GM19043 (cell line): Measurements from ENCODE around the gene AMPD3.

Source experiments
- ATAC-seq: cut with Tn5 transposase; IDR thresholded peaks from one replicate; pipeline ENCODE4 v1.9.1; 2021; ENCODE audit warnings: low read depth; ENCODE audit not compliant: unreplicated experiment

AMPD3 gene

DNA sequence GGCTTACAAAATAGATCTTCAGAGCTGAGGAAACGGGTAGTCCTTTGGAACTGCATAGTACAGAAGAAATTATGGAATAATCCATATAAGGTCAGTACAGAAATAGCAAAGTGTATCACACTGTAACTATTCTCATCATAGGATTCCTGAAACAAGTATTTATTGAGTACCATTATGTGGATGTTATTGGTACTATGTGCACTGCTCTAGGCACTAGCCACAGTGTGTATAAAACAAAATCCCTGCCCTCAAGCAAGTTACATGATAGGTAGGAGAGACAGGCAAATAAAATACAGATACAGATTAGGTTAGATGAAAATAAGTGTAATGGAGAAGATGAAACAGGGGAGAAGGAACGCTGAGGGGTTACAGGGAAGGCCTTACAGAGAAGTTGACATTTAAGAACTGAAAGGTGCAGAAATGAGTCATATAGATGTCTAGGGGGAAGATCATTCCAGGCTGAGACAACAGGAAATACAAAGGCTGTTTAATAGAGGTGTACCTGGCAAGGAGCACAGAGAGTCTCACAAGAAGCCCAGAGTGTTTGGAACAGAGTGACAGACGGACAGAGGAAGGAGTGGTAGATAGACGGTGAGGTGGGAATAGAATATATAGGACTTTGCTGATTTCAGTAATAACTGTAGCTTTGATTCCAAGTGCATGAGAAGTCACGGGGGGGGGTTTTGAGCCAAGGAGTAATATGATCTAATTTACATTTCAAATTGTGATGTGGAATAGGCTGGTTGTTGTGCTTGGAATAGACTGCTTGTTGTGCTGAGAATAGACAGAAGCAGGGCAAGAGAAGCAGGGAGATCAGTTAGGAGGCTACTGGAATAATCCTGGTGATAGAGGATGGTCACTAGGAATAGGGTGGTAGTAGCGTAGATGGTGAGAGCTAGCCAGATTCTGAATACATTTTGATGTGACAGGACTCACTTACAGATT is 72.2 kb downstream of the AMPD3 start:
- ATAC-seq: peak; percentile 91

DNA sequence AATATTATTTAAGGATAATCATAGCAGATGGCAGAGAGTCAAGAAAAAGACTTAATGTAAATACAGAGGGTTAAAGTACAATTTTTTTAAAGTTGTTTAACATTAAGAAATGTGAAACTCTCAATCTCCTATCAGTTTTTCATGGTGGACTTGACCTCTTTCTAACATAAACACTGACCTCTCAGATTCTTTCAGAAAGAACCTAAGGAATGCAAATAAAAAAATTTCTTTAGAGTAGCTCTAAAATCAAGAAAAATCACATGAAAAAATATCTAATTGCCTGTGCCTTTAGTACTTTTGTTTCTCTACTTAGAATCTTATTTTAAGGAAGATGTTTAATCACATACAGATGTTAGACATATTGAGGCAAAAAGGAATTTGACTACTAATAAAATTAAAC is 73.1 kb downstream of the AMPD3 start:
- no peak for ATAC-seq

DNA sequence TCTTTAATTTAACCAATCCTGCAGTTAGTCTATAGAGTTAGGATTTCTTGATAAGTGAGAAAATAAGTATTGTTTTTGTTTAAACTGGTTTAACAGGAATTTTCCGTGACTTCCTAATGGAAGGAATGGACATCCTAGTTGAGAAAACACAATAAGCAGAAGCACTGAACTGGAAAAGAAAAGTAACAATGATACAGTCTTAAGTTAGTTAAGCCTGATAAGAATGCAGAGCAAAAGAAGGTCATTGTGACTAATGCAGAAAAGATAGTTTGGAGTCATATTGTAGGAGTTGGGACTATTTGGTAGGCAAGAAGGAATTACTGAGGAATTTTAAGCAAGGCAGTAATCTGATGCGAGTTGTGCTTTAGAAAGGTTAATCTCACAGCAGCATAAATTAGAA is 74.2 kb downstream of the AMPD3 start:
- ATAC-seq: no peak

DNA sequence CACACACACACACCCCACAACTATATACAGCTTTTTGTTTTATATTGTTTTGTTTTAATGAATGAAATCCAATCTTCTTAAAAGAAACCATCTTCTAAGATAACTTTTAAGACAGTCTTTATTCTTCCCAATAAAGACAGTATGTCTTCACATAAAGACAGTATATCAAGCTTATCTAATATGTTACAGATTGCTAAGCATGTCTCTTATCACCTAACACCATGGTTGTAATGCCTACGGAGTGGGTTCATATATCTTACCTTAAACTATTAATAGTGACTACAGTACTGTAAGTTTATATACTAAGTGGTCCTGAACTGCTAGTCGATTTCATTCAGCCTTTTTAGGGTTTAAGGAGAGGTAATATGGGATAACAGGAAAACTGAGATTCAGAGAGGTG is 77.5 kb downstream of the AMPD3 start:
- ATAC-seq: no peak

DNA sequence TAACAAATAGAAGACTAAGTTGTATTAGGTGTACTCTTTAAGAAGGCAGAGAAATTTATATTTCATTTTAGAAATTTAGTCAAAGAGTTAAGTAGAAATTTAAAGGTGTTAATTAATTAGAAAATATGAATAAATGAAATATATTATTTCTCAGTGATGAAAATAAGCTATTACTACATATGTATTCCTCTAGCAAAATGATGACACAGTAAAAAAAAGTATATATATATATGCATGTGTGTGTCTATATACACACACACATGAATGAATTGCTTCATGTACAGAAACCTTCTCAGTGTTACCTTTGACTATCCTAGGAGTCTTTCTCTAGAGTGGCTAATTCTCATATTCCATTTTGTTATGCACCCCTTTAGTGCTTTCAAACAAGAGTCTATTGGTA is 78.3 kb downstream of the AMPD3 start:
- ATAC-seq: no peak

DNA sequence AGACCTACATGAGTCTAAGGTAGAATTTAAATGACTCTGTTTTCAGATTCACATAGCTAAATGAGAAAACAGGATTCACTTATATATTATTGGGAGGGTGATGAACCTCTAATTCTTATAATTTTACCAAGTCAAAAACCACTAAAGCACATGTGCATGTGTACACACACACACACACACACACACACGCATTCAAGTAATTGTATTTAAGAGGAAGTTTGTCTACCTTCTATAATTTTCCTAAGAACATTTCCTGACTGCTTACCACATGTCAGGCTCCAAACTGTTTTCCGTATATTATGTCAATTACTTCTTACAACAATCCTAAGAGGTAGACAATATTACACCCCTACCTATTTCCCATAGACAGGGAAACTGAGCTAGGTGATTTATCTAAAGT is 79.3 kb downstream of the AMPD3 start:
- no peak for ATAC-seq

DNA sequence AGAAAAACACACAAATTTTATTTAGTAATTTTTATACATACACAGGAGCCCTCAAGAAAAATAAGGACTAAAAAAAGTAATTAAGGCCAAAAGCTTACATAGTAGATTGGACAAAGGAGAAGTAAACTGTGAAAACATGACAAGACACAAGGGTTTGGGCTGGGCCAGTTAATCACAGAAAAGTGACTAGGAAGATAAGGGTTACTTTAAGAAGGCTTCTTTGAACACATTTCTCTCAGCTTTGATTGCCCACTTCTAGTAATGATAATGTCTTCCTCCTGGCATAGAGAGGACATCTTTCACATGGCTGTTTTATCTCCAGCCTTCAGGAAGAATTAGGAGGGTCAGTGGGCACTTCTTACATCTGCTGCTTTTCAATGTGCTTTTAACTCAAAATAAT is 82.5 kb downstream of the AMPD3 start:
- ATAC-seq: no peak

DNA sequence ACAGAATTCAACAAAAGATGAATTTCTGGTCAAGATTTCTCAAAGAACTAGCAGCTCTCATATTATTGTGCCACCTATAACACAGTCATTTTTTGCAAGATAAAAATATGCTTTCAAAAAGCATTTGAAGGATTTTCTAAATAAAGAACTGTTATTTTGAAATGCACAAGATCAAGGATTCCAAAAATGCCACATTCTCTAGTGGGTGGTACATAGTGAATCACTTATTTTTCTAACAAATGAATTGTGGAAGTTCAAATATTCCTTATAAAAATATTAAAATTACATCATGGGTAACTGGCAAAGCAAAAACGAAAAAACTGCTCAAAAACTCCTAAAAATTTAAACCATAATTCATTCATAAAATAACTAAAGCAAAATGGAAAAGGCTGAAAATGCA is 83.9 kb downstream of the AMPD3 start:
- ATAC-seq: no peak

DNA sequence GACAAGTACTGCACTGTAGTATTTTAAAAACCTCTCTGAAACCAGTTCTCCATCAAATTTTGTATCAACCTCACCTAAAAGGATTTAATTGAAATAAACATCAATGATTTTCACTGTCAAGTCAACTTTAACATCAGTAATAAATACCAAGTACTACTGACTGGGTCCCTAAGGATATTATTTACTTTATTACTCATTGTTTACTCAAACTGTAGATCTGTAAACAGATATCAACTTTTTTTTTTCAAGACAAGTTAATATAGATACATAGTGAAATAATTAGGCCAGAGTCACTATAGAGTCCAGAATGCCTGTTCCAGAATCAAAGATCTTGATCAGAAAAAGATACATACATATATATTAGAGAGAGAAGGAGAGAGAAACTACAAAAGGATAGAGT is 84.3 kb downstream of the AMPD3 start:
- ATAC-seq: no peak

DNA sequence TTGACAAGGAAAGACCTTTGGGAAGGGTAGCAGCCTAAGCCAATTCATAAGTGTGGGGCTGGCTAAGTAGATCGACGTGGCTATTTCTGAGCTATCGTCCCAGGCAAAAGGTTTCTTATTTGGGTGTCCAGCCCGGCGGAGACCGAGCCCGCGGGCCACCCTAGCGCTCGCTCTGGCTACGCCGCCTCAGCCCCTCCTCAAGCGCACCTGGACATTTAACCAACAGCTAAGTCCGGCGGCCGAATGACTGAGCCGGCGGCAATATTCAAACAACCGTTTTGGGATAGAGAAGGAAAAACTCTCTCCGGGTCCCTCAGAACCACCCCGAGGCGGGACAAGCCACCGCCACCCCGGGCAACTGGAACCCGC is 85.5 kb downstream of the AMPD3 start:
- ATAC-seq: peak; percentile 24

DNA sequence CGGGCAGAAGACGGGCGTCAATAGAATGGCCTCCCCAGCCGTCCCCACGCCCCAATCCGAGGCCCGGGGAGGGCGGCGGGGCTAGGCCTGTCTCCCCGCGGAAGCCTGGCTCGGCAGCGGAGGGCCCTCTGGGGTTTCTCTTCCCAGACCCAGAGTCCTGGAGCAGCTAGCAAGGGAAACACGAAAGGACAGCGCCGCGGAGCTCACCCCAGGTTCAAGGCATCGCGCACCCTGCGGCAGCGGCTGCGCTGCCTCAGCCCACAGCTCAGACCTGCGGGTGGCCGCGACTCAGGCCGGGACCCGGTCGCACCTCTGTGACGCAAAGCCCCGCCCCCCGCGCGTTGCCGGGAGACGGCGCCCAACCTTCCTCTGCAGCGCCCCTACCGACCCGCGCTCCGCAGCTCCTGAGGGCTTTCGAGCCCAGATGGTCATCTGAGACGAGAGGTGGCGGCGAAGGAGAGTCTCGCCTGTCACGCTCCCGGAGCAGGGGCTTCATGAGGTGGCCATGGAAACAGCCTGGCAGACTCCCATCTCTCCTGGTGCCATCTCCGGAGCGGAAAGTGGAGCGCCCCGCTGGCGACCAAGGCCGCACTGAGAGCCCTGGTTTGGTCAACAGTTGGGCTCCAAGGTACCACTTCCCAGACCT is 86.0 kb downstream of the AMPD3 start, which contains the start of gene RNF141:
TSS of gene RNF141 (minus strand) at position 273 of the 646 bp plus-strand sequence. CDS start 7,029 bp downstream, outside the sequence.
- ATAC-seq: peak; percentile 97

DNA sequence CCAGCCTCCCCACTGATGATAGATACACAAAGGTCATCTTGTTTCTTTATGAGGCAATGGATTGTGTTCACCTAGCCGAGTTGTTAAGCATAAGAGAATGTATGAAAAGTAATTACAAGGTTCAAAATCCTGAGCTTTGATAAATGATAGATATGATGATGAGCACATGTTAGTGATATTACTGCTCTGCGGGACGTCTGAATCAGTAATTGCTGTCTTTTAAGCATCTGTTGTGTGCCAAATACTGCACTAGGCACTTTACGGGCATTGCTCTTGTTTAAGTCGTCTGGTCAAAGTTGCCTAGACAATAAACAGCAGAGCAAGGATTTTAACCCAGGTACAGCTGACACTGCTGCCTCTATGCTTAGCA is 86.5 kb downstream of the AMPD3 start:
- ATAC-seq: no peak

DNA sequence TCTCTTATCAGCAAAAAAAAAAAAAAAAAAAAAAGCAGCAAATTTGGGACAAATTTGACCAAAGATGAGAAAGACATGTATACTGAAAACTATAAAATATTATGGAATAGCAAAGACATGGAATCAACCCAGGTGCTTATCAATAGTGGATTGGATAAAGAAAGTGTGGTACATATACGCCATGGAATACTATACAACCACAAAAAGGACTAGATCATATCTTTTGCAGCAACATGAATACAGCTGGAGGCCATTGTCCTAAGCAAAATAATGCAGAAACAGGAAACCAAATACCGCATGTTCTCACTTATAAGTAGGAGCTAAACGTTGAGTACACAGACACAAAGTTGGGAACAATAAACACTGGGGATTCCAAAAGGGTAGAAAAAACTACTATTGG is 87.7 kb downstream of the AMPD3 start:
- ATAC-seq: no peak

DNA sequence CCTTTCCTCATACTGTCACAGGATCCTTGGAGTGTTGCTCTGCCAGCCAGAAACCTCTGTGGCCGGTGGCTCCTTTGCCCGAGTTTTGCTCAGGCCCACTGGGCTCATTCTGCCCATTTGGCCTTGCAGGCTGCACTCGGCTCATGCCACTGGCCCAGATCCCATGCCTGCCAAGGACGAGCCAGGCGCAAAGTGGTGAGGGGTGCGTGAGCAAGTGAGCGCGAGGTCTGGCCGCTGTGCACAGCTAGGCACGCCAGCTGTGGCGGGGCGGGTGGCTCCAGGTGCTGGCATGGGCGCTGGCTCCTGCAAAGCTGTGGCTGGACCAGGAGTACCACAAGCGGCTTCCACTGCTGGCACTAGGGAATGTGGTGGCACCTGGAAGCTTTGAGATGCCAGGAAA is 88.7 kb downstream of the AMPD3 start:
- no peak for ATAC-seq

DNA sequence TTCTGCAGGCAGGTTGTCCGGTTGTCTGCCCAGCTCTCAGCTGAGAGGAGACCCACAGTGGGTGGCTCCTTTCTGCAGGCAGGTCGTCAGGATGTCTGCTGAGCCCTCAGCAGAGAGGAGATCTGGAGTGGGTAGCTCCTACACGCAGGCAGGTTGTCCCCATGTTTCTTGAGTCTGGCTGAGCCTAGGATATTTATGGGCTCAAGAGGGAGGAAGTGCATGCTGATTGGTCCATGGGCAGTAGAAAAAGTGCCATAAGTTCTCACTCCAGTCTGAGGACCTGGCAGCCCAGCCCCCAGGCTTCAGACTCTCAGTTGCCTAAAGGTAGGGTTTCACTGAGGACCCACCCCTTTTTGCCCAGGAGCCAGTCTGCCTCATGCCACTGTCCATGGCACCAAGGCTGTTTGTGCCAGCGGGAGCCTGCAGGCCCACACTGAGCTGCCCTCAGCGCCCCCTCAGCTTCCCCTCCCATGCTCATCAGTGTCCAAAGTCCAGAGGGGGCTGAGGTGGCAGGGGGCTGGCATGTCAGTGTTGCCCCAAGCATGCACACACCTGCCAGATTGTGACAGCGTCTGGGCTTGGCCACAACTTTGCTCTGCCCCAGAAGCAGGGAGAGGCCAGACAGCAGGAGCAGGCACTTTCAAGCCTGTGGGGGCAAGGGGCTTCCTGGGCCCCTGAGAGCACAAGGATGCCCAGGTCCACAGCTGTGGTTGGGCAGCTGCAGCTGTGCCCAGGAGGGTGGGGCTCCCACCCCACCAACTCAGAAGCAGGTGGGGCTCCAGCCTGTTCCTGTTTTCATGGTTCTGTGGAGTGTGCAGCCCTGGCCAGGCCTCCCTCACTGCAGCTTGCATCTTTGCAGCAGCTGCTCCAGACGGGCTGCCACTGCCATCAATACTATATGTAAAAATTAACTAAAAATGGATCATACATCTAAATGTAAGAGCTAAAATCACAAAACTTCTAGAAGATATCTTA is 89.7 kb downstream of the AMPD3 start:
- no peak for ATAC-seq

DNA sequence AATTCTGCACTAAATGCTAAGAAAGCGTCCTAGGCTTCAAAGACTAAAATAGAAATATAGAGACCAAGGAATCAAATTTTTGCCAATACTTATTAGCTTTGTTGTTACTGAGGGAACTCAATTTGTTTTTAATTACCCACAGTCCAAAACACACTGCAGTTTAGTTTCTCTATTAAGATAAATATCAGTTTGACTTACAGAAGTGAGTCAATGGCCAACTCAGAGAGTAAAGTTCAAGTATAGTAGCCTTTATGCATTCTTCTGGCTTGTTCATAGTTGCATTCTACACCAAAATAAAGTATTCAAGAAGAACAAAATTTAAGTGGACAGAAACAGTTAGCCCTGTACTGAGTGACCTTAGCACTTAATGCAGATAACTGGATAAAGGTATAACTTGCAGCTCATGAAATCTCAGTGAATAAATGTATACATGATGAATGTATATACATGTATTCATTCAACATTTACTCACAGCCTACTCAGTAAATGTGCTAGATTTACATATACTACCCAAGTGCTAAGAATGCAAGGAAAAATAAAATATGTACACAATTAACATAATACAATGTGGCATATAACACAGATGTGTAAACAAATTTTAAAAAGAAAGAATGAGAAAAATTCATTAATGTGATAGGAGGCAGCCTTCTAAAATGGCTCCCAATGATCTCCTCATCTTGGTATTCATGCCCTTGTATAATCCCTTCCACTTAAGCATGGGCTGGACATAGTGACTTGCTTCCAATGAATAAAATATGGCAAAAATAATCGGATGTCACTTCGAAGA is 95.6 kb downstream of the AMPD3 start:
- ATAC-seq: no peak

DNA sequence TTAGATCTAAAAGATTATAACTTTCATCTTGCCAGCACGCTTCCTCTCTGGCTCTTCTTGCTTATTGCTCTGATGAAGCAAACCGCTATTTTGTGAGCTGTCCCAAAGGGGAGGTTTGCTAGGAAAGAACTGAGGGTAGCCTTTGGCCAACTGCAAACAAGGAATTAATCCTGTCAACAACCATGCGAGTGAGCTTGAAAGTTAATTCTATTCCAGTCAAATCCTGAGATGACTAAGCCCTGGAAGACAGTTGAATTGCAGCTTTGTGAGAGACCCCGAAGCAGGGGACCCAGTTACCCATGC is 96.2 kb downstream of the AMPD3 start:
- ATAC-seq: no peak

DNA sequence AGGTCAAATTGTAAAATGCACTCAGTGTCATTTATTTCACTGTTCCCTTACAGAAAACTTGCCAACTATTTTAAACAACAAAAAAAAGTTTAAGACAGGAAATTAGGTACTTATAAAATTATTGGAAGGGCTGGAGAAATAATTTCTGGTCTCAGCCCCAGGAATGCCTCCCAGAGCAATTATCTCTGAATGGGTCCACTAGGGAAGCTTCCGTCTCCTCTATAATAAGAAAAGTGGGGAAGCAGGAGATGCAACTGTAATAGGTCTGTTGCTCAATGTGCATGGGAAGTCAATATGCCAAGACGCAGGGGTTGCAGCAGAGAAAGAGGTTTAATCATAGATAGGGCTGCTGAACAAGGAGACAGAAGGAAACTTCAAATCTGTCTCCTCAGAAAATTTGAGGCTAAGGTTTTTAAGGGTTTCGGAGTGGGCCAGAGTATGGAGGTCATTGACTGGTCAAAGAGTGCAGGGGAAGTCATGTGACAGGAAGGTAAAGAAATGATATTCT is 96.8 kb downstream of the AMPD3 start:
- no peak for ATAC-seq

DNA sequence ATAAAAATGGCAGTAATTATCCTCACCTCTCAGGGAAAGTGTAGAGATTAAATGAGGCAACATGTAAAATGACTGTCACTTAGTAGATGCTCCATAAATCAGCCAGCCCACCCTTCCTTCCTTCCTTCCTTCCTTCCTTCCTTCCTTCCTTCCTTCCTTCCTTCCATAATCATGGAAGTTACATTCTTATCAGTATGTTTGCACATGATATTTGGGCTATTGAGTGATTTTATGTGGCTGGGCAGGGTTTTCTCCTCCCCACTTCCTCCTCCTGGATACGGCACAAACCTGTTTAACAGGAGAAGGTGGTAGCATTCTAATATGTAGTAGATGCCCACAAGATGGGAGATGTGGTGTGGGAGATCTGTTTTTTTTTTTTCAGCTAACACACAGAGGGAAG is 101.5 kb downstream of the AMPD3 start:
- ATAC-seq: no peak
